ENCODE measurements around the gene PRTN3. TPM values are rescaled to one million over a fixed set of nuclear protein-coding genes. Genes with fewer than 3 reads are reported as not detected.

The PRTN3 gene
- polyA plus RNA-seq, 1 donor (not counting 4 experiments of a cell fraction or from before 2014, with no cell fraction given) = not detected

- Histone ChIP-seq H3K9ac (ENCODE audit: control insufficient read depth, extremely low read depth, insufficient read depth, low read length) (no peak overlapping the region), H3K9me3 (ENCODE audit: control insufficient read depth, low read depth, low read length) (no peaks in the 10 kb centered on the region), H3K27ac (ENCODE audit: control insufficient read depth, insufficient read depth, low read length) (no peak overlapping the region), H3K4me2 (ENCODE audit: control insufficient read depth, extremely low read depth, insufficient read depth, low read depth, low read length) (no peak overlapping the region), H2AFZ (ENCODE audit: control insufficient read depth, low read length) (no peak overlapping the region), H3K36me3 (ENCODE audit: control insufficient read depth in 2 of 2, extremely low read depth in 1 of 2, insufficient read depth in 2 of 2, low read length in 2 of 2) (no peaks in the 10 kb centered on the region), H3K4me1 (ENCODE audit: control insufficient read depth, extremely low read depth, insufficient read depth, low read length) (peaks cover 4% of the 10 kb centered on the region), H3K27me3 (ENCODE audit: control insufficient read depth, extremely low read depth, insufficient read depth, low read length) (peaks cover 53% of the 10 kb centered on the region), H4K20me1 (ENCODE audit: control insufficient read depth, extremely low read depth, insufficient read depth, low read length) (peaks cover 4% of the 10 kb centered on the region), H3K4me3 (ENCODE audit: control insufficient read depth in 2 of 3, extremely low read depth in 1 of 3, insufficient read depth in 2 of 3, low read depth in 1 of 3, low read length in 3 of 3) (no peak overlapping the region), H3K79me2 (ENCODE audit: control insufficient read depth, insufficient read depth, low read length) (no peaks in the 10 kb centered on the region), H3K9me1 (ENCODE audit: control insufficient read depth, extremely low read depth, insufficient read depth, low read length) (no peaks in the 10 kb centered on the region)
- DNase-seq (ENCODE audit: low read depth, low spot score) (no peak), FAIRE-seq (no peak)
- TF ChIP-seq EZH2 (IDR thresholded peaks at IDR 0.05; ENCODE audit: low read length) = no peak
- TF ChIP-seq, protein P1, sequence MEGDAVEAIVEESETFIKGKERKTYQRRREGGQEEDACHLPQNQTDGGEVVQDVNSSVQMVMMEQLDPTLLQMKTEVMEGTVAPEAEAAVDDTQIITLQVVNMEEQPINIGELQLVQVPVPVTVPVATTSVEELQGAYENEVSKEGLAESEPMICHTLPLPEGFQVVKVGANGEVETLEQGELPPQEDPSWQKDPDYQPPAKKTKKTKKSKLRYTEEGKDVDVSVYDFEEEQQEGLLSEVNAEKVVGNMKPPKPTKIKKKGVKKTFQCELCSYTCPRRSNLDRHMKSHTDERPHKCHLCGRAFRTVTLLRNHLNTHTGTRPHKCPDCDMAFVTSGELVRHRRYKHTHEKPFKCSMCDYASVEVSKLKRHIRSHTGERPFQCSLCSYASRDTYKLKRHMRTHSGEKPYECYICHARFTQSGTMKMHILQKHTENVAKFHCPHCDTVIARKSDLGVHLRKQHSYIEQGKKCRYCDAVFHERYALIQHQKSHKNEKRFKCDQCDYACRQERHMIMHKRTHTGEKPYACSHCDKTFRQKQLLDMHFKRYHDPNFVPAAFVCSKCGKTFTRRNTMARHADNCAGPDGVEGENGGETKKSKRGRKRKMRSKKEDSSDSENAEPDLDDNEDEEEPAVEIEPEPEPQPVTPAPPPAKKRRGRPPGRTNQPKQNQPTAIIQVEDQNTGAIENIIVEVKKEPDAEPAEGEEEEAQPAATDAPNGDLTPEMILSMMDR (optimal IDR thresholded peaks at IDR 0.05 in 1 of 3, IDR thresholded peaks at IDR 0.05 in 1 of 3, conservative IDR thresholded peaks at IDR 0.05 in 1 of 3; ENCODE audit: extremely low read depth in 1 of 3, insufficient read depth in 2 of 3, low read length in 3 of 3) = no peak
- dilution Hi-C loops (cut with MboI; ENCODE audit: extremely low pct_ligation_motif_present, low sequenced_read_pairs) = no loop called here
These were observed 9.6 kb downstream of the PRTN3 start for GRCh38 chr19:850221-850978.

- H3K4me2 ChIP-seq (ENCODE audit: control insufficient read depth, extremely low read depth, insufficient read depth, low read depth, low read length) = no peak overlapping the region
- no peak overlapping the region for H3K4me3 ChIP-seq (ENCODE audit: control insufficient read depth in 2 of 3, extremely low read depth in 1 of 3, insufficient read depth in 2 of 3, low read depth in 1 of 3, low read length in 3 of 3)
- H3K9ac ChIP-seq (ENCODE audit: control insufficient read depth, extremely low read depth, insufficient read depth, low read length) = no peak overlapping the region
- FAIRE-seq (no peak), DNase-seq (ENCODE audit: low read depth, low spot score) (no peak)
- no peak overlapping the region for H3K27ac ChIP-seq (ENCODE audit: control insufficient read depth, insufficient read depth, low read length)
- no peaks in the 10 kb centered on the region for H3K36me3 ChIP-seq (ENCODE audit: control insufficient read depth in 2 of 2, extremely low read depth in 1 of 2, insufficient read depth in 2 of 2, low read length in 2 of 2)
- H3K27me3 ChIP-seq (ENCODE audit: control insufficient read depth, extremely low read depth, insufficient read depth, low read length) = peaks cover 48% of the 10 kb centered on the region
- H4K20me1 ChIP-seq (ENCODE audit: control insufficient read depth, extremely low read depth, insufficient read depth, low read length) = peaks cover 4% of the 10 kb centered on the region
- H3K9me3 ChIP-seq (ENCODE audit: control insufficient read depth, low read depth, low read length) = no peaks in the 10 kb centered on the region
- no peak overlapping the region for H2AFZ ChIP-seq (ENCODE audit: control insufficient read depth, low read length)
- TF ChIP-seq EZH2 (IDR thresholded peaks at IDR 0.05; ENCODE audit: low read length) = no peak
- TF ChIP-seq, protein P1 (optimal IDR thresholded peaks at IDR 0.05 in 1 of 3, IDR thresholded peaks at IDR 0.05 in 1 of 3, conservative IDR thresholded peaks at IDR 0.05 in 1 of 3; ENCODE audit: extremely low read depth in 1 of 3, insufficient read depth in 2 of 3, low read length in 3 of 3) = no peak
- H3K79me2 ChIP-seq (ENCODE audit: control insufficient read depth, insufficient read depth, low read length) = no peaks in the 10 kb centered on the region
- H3K4me1 ChIP-seq (ENCODE audit: control insufficient read depth, extremely low read depth, insufficient read depth, low read length) = peaks cover 4% of the 10 kb centered on the region
- dilution Hi-C loops (cut with MboI; ENCODE audit: extremely low pct_ligation_motif_present, low sequenced_read_pairs) = no loop called here
- no peaks in the 10 kb centered on the region for H3K9me1 ChIP-seq (ENCODE audit: control insufficient read depth, extremely low read depth, insufficient read depth, low read length)
These were observed 10.2 kb downstream of the PRTN3 start for GRCh38 chr19:850979-851335.
